SJSA1 (cell line): ENCODE measurements around the gene AGBL1. TPM values are rescaled to one million over a fixed set of nuclear protein-coding genes. Genes with fewer than 3 reads are reported as not detected.

ENCODE experiments used
- DNase-seq, 2 experiments: peaks; one replicate each; pipeline ENCODE4 v3.0.0-alpha.2; 2015 to 2020; ENCODE audit warnings: low spot score in 2 of 2, low read depth in 1 of 2
- H3K27ac ChIP-seq: fragments of 250-450 bp; sonication (Bioruptor Pico); 2 replicates; pipeline ENCODE4 v1.5.1; 2020; ENCODE audit warnings: mild to moderate bottlenecking, moderate library complexity
- H3K27me3 ChIP-seq: fragments of 250-450 bp; sonication (Bioruptor Pico); replicated peaks from 2 replicates; pipeline ENCODE4 v1.5.1; 2020; ENCODE audit warnings: mild to moderate bottlenecking, moderate library complexity
- H3K36me3 ChIP-seq: fragments of 250-450 bp; sonication (Bioruptor Pico); 2 replicates; pipeline ENCODE4 v1.5.1; 2020; ENCODE audit warnings: mild to moderate bottlenecking
- H3K4me1 ChIP-seq: fragments of 250-450 bp; sonication (Bioruptor Pico); replicated peaks from 2 replicates; pipeline ENCODE4 v1.6.1; 2021; ENCODE audit warnings: mild to moderate bottlenecking
- H3K4me3 ChIP-seq: fragments of 250-450 bp; sonication (Bioruptor Pico); 2 replicates; pipeline ENCODE4 v1.5.1; 2020; ENCODE audit warnings: mild to moderate bottlenecking
- H3K9me3 ChIP-seq: fragments of 250-450 bp; sonication (Bioruptor Pico); replicated peaks from 2 replicates; pipeline ENCODE4 v1.5.1; 2020; ENCODE audit warnings: mild to moderate bottlenecking
- total RNA-seq: library from RNA; depleted of rRNA; stranded (reverse); fragments of >200 nt; shearing (Covaris generic); gene quantifications from 2 replicates; pipeline ENCODE4 v1.2.3, GENCODE V29; 2014

The AGBL1 gene
- total RNA-seq, 1 experiment from 2014 or later = not detected

- no peak overlapping the region for H3K27ac ChIP-seq
- H3K36me3 ChIP-seq = no peaks in the 10 kb centered on the region
- H3K27me3 ChIP-seq = no peaks in the 10 kb centered on the region
- no peaks in the 10 kb centered on the region for H3K9me3 ChIP-seq
- DNase-seq = peak; percentile 63 to 84
- H3K4me1 ChIP-seq = peaks cover 3% of the 10 kb centered on the region; the same call in 1 of the 2 replicates
- H3K4me3 ChIP-seq = no peak overlapping the region
Measured at GRCh38 chr15:86624261-86625036, 544.8 kb downstream of the AGBL1 start.

GRCh38 chr15:86629409-86630356, 550.0 kb downstream of the AGBL1 start:
- DNase-seq = no peak
- no peaks in the 10 kb centered on the region for H3K36me3 ChIP-seq
- H3K27me3 ChIP-seq = no peaks in the 10 kb centered on the region
- H3K9me3 ChIP-seq = no peaks in the 10 kb centered on the region
- no peak overlapping the region for H3K27ac ChIP-seq
- H3K4me3 ChIP-seq = no peak overlapping the region
- peaks cover 3% of the 10 kb centered on the region; the same call in 1 of the 2 replicates for H3K4me1 ChIP-seq

GRCh38 chr15:86630946-86631345, 551.3 kb downstream of the AGBL1 start:
- H3K36me3 ChIP-seq = no peaks in the 10 kb centered on the region
- H3K27ac ChIP-seq = no peak overlapping the region
- H3K4me3 ChIP-seq = no peak overlapping the region
- H3K27me3 ChIP-seq = no peaks in the 10 kb centered on the region
- H3K4me1 ChIP-seq = no peaks in the 10 kb centered on the region
- H3K9me3 ChIP-seq = no peaks in the 10 kb centered on the region
- no peak for DNase-seq

GRCh38 chr15:86634146-86634545, 554.5 kb downstream of the AGBL1 start:
- Histone ChIP-seq H3K4me1 (no peaks in the 10 kb centered on the region), H3K4me3 (no peak overlapping the region)

GRCh38 chr15:86634992-86635638, 555.4 kb downstream of the AGBL1 start:
- no peaks in the 10 kb centered on the region for H3K36me3 ChIP-seq
- no peak overlapping the region for H3K4me3 ChIP-seq
- H3K9me3 ChIP-seq = no peaks in the 10 kb centered on the region
- H3K4me1 ChIP-seq = no peaks in the 10 kb centered on the region
- no peaks in the 10 kb centered on the region for H3K27me3 ChIP-seq
- DNase-seq = no peak
- H3K27ac ChIP-seq = no peak overlapping the region

More at GRCh38 chr15:86634146-86634545, 554.5 kb downstream of the AGBL1 start:
- no peaks in the 10 kb centered on the region for H3K36me3 ChIP-seq
- H3K27ac ChIP-seq = no peak overlapping the region
- no peaks in the 10 kb centered on the region for H3K27me3 ChIP-seq
- H3K9me3 ChIP-seq = no peaks in the 10 kb centered on the region
- no peak for DNase-seq

GRCh38 chr15:86644339-86644738, 564.7 kb downstream of the AGBL1 start:
- H3K27ac ChIP-seq = no peak overlapping the region
- no peaks in the 10 kb centered on the region for H3K9me3 ChIP-seq
- no peak overlapping the region for H3K4me3 ChIP-seq
- 0 out of 2 replicates have a peak, but pooled peaks cover 2% of the 10 kb centered on the region for H3K27me3 ChIP-seq
- DNase-seq = no peak
- no peaks in the 10 kb centered on the region for H3K36me3 ChIP-seq
- no peaks in the 10 kb centered on the region for H3K4me1 ChIP-seq

GRCh38 chr15:86645925-86646500, 566.3 kb downstream of the AGBL1 start:
- H3K36me3 ChIP-seq = no peaks in the 10 kb centered on the region
- no peak overlapping the region for H3K4me3 ChIP-seq
- DNase-seq = no peak
- H3K27me3 ChIP-seq = 0 out of 2 replicates have a peak, but pooled peaks cover 2% of the 10 kb centered on the region
- H3K9me3 ChIP-seq = no peaks in the 10 kb centered on the region
- H3K4me1 ChIP-seq = no peaks in the 10 kb centered on the region
- no peak overlapping the region for H3K27ac ChIP-seq

- no peak overlapping the region for H3K27ac ChIP-seq
- no peaks in the 10 kb centered on the region for H3K4me1 ChIP-seq
- no peaks in the 10 kb centered on the region for H3K9me3 ChIP-seq
- H3K36me3 ChIP-seq = no peaks in the 10 kb centered on the region
- no peak for DNase-seq
- H3K27me3 ChIP-seq = 0 out of 2 replicates have a peak, but pooled peaks cover 2% of the 10 kb centered on the region
- H3K4me3 ChIP-seq = no peak overlapping the region
Measured at GRCh38 chr15:86647810-86648440, 568.3 kb downstream of the AGBL1 start.

- Histone ChIP-seq H3K36me3 (no peaks in the 10 kb centered on the region), H3K9me3 (no peaks in the 10 kb centered on the region), H3K4me3 (no peak overlapping the region), H3K27me3 (0 out of 2 replicates have a peak, but pooled peaks cover 2% of the 10 kb centered on the region), H3K27ac (no peak overlapping the region), H3K4me1 (no peaks in the 10 kb centered on the region)
- no peak for DNase-seq
Measured at GRCh38 chr15:86649277-86649676, 569.6 kb downstream of the AGBL1 start.

- Histone ChIP-seq H3K9me3 (no peaks in the 10 kb centered on the region), H3K4me1 (no peaks in the 10 kb centered on the region), H3K27me3 (0 out of 2 replicates have a peak, but pooled peaks cover 2% of the 10 kb centered on the region), H3K36me3 (no peaks in the 10 kb centered on the region), H3K4me3 (no peak overlapping the region), H3K27ac (no peak overlapping the region)
- no peak for DNase-seq
Measured at GRCh38 chr15:86650094-86650493, 570.4 kb downstream of the AGBL1 start.

- Histone ChIP-seq H3K27me3 (no peaks in the 10 kb centered on the region), H3K27ac (no peak overlapping the region), H3K4me1 (no peaks in the 10 kb centered on the region), H3K9me3 (no peaks in the 10 kb centered on the region), H3K4me3 (no peak overlapping the region), H3K36me3 (no peaks in the 10 kb centered on the region)
- DNase-seq = no peak
Measured at GRCh38 chr15:86653344-86654197, 573.9 kb downstream of the AGBL1 start.

GRCh38 chr15:86654501-86654900, 574.8 kb downstream of the AGBL1 start:
- Histone ChIP-seq H3K27me3 (no peaks in the 10 kb centered on the region), H3K4me1 (no peaks in the 10 kb centered on the region), H3K9me3 (no peaks in the 10 kb centered on the region), H3K27ac (no peak overlapping the region), H3K4me3 (no peak overlapping the region), H3K36me3 (no peaks in the 10 kb centered on the region)
- DNase-seq = no peak
